ENCODE measurements around the gene PHACTR2.

GRCh38 chr6:143647191-143647590, 30.6 kb upstream of the PHACTR2 start:
- TF ChIP-seq CTCF (IDR thresholded peaks at IDR 0.05) (no peak), POLR2A (IDR thresholded peaks at IDR 0.05) (no peak)

Data from ovary (tissue), 3 donors.